HG03139 (cell line): ENCODE results near the gene NPLOC4.
"Not testable (repeated sequence)": the region's sequence is repeated elsewhere in the genome, so short reads cannot be mapped to it uniquely, and the experiment has no call there.

Experiments
- ATAC-seq: cut with Tn5 transposase; IDR thresholded peaks from one replicate; pipeline ENCODE4 v1.9.1; 2021; ENCODE audit not compliant: unreplicated experiment

The NPLOC4 gene

DNA sequence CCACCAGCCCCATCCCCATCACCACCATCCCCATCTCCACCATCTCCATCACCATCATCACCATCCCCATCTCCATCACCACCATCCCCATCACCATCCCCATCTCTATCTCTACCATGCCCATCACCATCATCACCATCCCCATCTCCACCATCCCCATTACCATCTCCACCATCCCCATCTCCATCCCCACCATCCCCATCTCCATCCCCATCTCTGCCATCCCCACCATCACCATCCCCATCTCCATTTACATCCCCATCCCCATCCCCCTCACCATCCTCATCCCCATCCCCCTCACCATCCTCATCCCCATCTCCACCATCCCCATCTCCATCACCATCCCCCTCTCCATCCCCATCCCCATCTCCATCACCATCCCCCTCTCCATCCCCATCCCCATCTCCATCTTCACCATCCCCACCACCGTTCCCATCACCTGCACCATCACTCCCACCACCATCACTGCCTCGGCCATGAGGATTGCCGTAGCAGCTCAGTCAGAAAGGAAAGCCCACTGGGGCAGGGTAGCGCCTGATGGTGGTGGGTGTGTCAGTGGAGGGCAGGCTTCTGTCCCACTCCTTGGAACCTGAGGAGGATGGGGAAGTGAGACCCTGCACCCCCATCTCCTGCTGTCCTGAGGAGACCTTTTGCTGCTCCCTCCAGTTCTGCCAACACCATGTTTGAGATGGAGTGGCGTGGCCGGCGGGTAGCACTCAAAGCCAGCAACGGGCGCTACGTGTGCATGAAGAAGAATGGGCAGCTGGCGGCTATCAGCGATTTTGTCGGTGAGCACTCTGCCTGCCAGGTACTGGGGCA lies 101.2 kb downstream of the NPLOC4 start:
- ATAC-seq, result no peak

DNA sequence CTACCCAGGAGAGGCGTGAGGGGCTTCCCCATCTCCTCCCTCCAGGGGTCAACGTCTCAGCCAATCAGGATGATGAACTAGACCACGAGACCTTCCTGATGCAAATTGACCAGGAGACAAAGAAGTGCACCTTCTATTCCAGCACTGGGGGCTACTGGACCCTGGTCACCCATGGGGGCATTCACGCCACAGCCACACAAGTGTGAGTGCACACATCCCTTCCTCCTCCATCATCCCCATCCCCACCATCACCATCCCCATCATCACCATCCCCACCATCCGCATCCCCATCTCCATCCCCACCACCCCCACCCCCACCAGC lies 101.9 kb downstream of the NPLOC4 start:
- ATAC-seq, result no peak

GRCh38 chr17:81534157-81535006 lies 102.5 kb downstream of the NPLOC4 start:
- ATAC-seq, result no peak

DNA sequence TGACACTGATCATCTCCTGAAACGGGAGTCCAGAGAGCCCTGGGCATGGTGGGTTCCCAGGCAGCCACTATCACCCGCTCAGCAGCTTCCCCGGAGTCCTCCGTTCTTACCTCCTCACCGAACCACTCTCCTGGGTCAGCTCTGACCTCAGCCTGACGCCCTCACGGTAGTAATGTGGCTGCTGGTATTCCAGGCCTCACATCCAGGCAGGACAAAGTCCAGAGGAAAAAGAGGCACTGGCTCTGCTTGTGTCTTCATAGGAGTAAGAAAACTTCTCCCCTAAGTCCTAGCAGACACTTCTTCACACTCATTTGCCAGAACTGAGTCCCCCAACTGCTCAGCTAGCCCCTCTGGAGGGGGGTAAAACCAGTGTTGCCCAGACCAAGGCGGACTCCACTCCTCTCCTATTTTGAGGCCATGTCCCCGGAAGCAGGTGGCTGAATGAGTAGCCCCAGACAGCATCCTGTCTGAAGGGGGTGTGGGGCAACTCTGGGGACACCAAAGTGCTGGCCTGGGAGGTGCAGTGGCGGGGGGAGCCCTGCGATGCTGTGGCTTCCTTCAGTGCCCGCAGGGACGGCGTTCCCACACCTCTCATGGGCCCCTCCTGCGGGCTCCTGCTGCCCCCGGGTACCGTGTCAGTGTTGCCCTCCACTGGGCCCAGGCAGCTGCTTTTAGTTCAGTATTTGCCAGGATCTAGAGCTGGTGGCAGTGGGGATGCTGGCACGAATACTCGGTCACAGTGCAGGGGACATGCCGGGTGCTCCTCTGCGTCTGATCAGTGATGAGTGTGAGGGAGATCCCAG lies 103.4 kb downstream of the NPLOC4 start:
- no peak for ATAC-seq

DNA sequence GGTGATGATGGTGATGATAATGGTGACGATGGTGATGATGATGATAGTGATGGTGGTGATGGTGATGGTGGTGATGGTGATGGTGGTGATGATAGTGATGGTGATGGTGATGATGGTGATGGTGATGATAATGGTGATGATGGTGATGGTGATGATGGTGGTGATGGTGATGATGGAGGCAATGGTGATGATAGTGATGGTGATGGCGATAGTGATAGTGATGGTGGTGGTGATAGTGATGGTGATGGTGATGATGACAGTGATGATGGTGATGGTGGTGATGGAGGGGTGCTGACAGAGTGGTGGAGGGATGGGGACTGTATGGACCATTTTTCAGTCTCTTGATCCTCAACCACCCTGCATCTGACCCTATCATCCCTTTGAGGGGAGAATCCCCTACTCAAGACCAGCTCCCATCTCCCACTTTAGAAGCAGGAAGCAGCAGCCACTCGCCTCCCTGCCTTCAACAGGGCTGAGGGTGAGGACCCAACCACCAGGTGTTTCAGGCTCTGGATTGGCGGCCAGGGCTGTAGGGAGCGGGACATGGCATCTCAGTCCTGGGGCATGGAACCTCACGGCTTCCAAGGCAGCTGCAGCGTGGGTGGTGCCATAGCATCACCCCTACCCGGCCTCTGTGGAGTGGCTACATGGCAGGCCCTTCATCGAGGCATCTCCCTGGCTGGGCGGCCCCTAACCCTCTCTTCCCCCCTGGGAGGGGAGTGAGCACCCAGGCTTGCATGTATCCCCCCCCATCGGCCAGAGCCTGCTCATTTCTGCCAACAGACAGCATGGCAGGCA lies 104.2 kb downstream of the NPLOC4 start:
- ATAC-seq, result no peak

GRCh38 chr17:81531998-81532404 lies 104.9 kb downstream of the NPLOC4 start:
- not testable (repeated sequence) for ATAC-seq

DNA sequence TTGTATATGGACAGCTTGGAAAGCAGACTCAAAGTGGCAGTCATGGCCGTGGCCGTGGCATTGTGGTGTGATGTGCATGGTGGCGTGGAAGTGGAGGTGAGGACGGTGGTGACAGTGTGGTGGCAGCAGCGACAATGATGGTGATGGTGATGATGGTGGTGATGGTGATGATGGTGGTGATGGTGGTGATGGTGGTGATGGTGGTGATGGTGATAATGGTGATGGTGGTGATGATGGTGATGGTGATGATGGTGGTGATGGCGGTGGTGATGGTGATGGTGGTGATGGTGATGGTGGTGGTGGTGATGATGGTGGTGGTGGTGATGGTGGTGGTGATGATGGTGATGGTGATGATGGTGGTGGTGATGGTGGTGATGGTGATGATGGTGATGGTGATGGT lies 105.9 kb downstream of the NPLOC4 start:
- ATAC-seq, result not testable (repeated sequence)

- ATAC-seq, result no peak
Measured at GRCh38 chr17:81529437-81529803, 107.5 kb downstream of the NPLOC4 start.

GRCh38 chr17:81528651-81529436 lies 108.1 kb downstream of the NPLOC4 start:
- ATAC-seq, result no peak

DNA sequence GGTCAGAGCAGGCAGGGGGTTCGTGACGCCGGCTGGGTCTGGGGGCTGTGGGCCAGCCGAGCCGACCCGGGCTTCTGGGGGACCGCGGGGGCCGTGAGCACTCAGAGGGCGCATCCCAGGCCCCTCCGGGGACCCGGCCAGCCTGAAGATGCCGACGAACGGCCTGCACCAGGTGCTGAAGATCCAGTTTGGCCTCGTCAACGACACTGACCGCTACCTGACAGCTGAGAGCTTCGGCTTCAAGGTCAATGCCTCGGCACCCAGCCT lies 108.6 kb downstream of the NPLOC4 start:
- ATAC-seq, result no peak

DNA sequence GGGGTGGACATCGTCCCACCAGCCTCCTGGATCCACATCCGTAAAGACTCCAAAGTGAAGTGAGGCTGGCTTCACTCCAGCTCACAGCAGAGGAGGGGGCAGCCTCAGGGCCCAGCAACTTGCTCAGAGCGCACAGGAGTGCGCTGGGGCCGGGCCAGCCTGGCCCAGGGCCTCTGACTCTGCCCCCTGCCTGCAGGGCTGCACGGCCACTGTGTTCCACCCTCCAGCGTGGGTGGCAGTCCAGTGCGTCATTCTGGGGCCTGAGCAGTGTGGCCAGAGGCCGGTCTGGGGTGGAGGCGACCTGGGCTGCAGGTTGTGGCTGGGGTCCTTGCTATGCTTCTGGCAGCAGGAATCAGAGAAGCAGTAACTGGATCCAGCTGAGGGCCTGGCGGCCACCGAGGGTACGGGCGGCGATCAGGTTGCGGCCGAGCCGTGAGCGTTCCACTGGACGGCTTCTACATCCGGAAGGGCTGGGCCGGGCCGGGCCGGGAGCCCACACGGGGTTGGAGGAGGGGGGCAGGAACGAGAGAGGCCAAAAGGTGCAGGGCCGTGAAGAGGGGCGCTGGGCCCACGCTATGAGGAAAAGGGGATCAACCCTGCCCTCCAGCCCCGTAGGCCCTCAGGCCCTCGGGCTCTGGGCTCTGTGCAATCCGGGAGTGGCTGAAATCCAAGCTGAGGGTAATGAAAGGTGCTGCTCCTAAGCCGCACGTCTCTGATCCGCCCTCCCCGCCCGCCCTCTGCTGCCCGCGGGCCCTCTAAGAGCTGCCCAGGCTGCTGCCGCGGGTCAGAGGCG lies 109.1 kb downstream of the NPLOC4 start, which contains the start of gene FSCN2:
TSS of gene FSCN2 (plus strand) at position 787 of the 793 bp plus-strand sequence. CDS start 155 bp downstream, outside the sequence.
- ATAC-seq, result no peak

GRCh38 chr17:81526662-81527571 lies 110.0 kb downstream of the NPLOC4 start:
- no peak for ATAC-seq

GRCh38 chr17:81524865-81525159 lies 112.1 kb downstream of the NPLOC4 start:
- no peak for ATAC-seq

DNA sequence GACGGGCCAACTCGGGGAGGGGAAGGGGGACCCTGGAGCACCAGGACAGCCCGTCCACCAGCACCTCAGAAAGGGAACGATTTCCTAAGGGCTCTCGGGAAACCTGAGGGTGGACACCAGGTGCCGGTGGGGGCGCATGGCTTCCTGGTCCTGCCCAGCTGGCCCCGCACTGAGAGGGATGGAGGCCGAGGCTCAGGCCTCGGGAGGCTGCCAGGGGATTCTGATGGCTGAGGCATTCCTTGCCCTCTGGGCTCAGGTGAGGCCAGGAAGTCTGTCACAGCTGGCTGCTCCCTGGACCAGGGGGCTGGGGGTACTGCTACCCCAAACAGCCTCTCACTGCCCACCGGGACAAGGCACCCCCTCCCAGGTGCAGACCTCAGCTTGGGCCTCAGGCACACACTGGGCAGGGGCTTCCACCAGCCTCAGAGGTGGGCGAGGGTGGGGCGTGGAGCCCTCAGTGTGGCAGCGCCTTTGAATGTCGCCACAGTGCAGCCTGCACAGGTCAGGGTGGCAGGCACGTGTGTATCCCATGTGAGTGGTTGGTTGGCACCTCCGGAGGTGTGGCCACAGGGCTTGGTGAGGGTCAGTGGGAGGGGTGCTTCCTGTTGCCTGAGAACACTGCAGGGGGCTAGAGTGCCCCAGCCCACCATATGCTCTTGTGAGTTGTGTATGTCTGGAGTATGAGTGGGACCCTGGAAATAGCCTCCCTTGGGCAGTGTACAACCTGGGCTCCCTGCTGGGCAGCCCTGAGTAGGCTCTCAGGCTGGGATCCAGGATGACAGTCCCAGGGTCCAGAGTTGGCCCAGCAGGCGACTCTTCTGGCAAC lies 112.7 kb downstream of the NPLOC4 start:
- no peak for ATAC-seq

GRCh38 chr17:81523402-81524038 lies 113.4 kb downstream of the NPLOC4 start:
- ATAC-seq, result no peak

DNA sequence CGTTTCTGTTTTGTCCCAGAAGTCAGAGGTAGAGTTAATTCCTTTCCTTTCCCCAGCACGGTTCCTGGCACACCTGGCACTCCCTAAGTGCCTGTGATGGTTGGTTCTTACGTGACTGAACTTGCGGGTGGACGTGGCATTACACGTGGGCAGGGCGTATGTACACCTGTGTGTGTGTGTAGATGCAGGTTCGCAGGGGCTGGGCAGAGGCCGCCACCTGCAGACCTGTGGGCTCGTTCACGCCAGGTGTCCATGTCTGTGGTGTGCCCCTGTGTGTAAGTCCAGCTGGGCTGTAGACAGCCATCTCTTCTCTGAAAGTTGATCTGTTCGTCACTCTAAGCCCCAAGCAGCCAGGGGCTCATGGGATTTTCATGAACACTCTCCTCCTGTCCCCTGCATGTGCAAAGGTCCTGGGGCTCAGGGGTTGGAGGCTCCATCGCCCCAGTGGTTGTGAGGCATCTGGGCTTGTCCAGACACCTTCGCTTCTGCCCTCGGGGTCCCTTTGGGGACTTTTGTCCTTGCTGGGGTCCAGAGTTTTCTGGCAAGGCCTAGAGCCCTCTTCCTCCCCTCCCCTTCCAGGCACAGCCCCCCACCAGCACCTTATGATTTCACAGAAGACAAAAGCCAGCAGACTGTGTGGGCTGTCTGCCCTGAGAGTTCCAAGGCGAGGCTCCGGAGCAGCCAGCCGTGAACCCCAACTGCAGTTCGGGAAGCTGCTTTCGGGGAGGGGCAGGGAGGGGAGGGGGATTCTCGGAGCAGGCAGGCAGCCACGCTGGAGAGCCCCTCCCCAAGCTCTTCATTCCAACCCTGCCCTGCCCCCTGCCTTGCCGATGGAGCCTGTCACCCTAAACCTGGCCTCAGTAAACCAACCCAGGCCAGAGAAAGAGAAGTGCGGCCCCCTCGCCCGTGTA lies 114.2 kb downstream of the NPLOC4 start:
- no peak for ATAC-seq
